OCI-LY3 (cell line): Measurements from ENCODE around the gene SCN3A.

Experiments used
- H2AFZ ChIP-seq: fragments of 200-600, 300-600 bp; shearing (Covaris generic); 2 replicates; pipeline ENCODE4 v1.6.0; 2014; ENCODE audit warnings: antibody characterized with exemption, low read depth, low read length
- H3K27ac ChIP-seq: fragments of 200-600, 300-600 bp; sonication (generic); 2 replicates; pipeline ENCODE4 v1.5.1; 2014; ENCODE audit warnings: mild to moderate bottlenecking, low read length, moderate library complexity, mixed read lengths
- H3K27me3 ChIP-seq: fragments of 200-600, 300-600 bp; sonication (generic); 2 replicates; pipeline ENCODE4 v1.6.1; 2014; ENCODE audit warnings: low read depth, low read length, mixed read lengths
- H3K36me3 ChIP-seq: fragments of 200-600, 300-600 bp; sonication (generic); replicated peaks from 2 replicates; pipeline ENCODE3; 2014; ENCODE audit warnings: low read depth, low read length, mixed read lengths
- H3K4me1 ChIP-seq: fragments of 300-600, 200-600 bp; sonication (generic); 2 replicates; pipeline ENCODE4 v1.6.1; 2014; ENCODE audit warnings: low read length, mixed read lengths
- H3K4me2 ChIP-seq: fragments of 200-600, 300-600 bp; sonication (generic); 2 replicates; pipeline ENCODE4 v1.6.1; 2014; ENCODE audit warnings: low read length, mixed read lengths
- H3K4me3 ChIP-seq: fragments of 300-600, 200-600 bp; sonication (generic); 2 replicates; pipeline ENCODE4 v1.5.1; 2014; ENCODE audit warnings: antibody characterized with exemption, mild to moderate bottlenecking, low read length, moderate library complexity
- H3K79me2 ChIP-seq: fragments of 300-600, 200-600 bp; shearing (Covaris generic); 2 replicates; pipeline ENCODE4 v1.6.1; 2014; ENCODE audit warnings: mild to moderate bottlenecking, low read length, mixed read lengths
- H3K9ac ChIP-seq: fragments of 300-600, 200-600 bp; shearing (Covaris generic); 2 replicates; pipeline ENCODE4 v1.6.0; 2014; ENCODE audit warnings: mild to moderate bottlenecking, low read length, moderate library complexity
- H3K9me3 ChIP-seq: fragments of 200-600, 300-600 bp; shearing (Covaris generic); 2 replicates; pipeline ENCODE4 v1.6.1; 2014; ENCODE audit warnings: low read length, mixed read lengths; ENCODE audit not compliant: insufficient read depth
- H4K20me1 ChIP-seq: fragments of 200-600, 300-600 bp; sonication (generic); 2 replicates; pipeline ENCODE4 v1.6.1; 2016; ENCODE audit warnings: low read length, mixed read lengths; ENCODE audit not compliant: insufficient read depth
- EZH2phosphoT487 ChIP-seq: fragments of 200-600 bp; shearing (Covaris generic); IDR thresholded peaks from 2 replicates; pipeline ENCODE4 v1.6.1; 2018; ENCODE audit warnings: antibody characterized with exemption, mixed run types, low read depth
- TF ChIP-seq, protein P1 (sequence below): fragments of 200-600, 300-600 bp; sonication (generic); IDR thresholded peaks from 2 replicates; pipeline ENCODE4 v1.5.1; 2014; ENCODE audit warnings: antibody characterized with exemption, low read length, low read depth

SCN3A gene

DNA sequence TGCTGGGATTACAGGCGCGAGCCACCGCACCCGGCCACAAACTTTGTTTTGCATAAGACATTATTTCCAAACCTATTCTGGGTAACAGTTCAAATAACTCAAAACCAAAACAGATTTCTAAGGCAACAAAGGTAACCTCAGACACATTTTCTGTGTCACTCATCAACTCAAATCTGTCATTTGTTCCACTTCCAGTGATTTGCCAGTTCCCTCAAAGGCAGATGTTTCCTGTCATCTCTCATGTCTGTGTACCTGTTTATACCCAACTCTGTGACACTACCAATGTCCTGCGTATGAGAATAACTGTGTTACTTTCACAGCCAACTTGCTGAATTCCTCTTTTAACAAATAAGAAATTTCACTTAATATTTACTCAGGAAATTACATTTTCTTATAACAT is 54.4 kb downstream of the SCN3A start:
- H3K9ac ChIP-seq: no peak overlapping the region
- no peak overlapping the region for H3K4me2 ChIP-seq
- no peak overlapping the region for H3K27ac ChIP-seq
- no peaks in the 10 kb centered on the region for H3K27me3 ChIP-seq
- TF ChIP-seq, protein P1, sequence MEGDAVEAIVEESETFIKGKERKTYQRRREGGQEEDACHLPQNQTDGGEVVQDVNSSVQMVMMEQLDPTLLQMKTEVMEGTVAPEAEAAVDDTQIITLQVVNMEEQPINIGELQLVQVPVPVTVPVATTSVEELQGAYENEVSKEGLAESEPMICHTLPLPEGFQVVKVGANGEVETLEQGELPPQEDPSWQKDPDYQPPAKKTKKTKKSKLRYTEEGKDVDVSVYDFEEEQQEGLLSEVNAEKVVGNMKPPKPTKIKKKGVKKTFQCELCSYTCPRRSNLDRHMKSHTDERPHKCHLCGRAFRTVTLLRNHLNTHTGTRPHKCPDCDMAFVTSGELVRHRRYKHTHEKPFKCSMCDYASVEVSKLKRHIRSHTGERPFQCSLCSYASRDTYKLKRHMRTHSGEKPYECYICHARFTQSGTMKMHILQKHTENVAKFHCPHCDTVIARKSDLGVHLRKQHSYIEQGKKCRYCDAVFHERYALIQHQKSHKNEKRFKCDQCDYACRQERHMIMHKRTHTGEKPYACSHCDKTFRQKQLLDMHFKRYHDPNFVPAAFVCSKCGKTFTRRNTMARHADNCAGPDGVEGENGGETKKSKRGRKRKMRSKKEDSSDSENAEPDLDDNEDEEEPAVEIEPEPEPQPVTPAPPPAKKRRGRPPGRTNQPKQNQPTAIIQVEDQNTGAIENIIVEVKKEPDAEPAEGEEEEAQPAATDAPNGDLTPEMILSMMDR: no peak
- no peak for TF ChIP-seq EZH2phosphoT487
- H3K4me3 ChIP-seq: no peak overlapping the region
- H2AFZ ChIP-seq: no peak overlapping the region
- no peaks in the 10 kb centered on the region for H3K79me2 ChIP-seq
- H3K36me3 ChIP-seq: no peaks in the 10 kb centered on the region
- no peaks in the 10 kb centered on the region for H3K9me3 ChIP-seq
- H4K20me1 ChIP-seq: no peaks in the 10 kb centered on the region
- H3K4me1 ChIP-seq: peaks cover 2% of the 10 kb centered on the region

DNA sequence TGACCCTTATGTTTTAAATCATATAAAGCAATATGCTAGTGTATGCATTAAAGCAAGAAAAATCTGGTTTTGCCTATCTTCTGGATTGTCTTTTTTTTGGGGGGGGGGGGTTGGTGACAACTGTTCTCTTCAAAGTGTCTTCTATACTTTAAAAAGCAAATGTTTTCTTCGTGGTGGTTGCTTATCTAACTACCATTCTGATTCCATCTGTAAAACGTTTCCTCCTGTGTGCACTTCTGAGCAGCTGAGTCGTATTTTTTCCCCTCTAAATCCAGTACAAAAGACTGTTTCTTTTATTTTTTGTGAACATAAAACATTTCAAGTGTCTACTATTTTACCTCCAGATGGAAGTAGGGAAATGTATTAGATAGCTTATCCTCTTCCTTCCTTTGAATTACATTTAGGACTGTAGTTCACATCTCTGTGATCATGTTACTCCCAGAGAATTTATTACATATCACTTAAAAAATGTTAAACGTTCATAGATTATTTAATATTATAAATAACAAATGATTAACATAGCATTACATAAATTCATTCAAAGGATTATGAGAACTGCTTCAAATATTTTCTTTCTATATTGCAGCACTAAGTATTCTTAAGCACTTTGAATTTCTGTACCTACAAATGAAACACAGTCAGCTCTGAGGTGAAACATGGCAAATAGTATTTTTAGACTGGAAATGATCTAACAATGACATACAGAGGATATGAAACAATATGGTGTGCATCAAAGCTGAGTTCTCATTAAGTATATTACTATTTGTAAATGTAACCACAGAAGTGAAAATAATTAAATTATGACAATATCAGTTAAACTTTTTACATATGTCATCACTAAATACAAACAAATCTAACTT is 56.4 kb downstream of the SCN3A start:
- H3K36me3 ChIP-seq: no peaks in the 10 kb centered on the region
- H4K20me1 ChIP-seq: no peaks in the 10 kb centered on the region
- no peaks in the 10 kb centered on the region for H3K27me3 ChIP-seq
- H2AFZ ChIP-seq: no peak overlapping the region
- H3K4me2 ChIP-seq: no peak overlapping the region
- no peaks in the 10 kb centered on the region for H3K79me2 ChIP-seq
- no peak overlapping the region for H3K27ac ChIP-seq
- no peak overlapping the region for H3K4me3 ChIP-seq
- no peak for TF ChIP-seq EZH2phosphoT487
- TF ChIP-seq, protein P1: no peak
- H3K9ac ChIP-seq: no peak overlapping the region
- H3K4me1 ChIP-seq: peaks cover 8% of the 10 kb centered on the region
- H3K9me3 ChIP-seq: no peaks in the 10 kb centered on the region

DNA sequence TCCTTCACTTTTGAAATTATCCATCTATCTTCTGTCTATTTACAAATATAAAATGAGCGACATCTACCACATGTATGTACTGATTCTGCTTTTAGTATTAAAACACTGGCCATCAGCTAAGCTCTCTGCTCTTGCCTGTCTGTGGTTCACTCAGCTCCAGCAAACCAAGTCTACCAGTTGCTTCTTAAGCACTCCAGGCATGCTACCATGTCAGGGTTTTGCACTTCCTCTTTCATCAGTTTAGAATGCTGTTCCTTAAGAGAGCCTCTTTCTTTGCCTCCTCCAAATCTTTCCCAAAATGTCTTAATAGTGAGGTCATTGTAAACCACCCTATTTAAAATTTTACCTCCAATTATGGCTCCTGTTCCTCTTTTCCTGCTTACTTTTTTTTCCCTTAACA is 59.5 kb downstream of the SCN3A start:
- no peak overlapping the region for H3K27ac ChIP-seq

More for the DNA sequence above, 59.5 kb downstream of the SCN3A start:
- Histone ChIP-seq H2AFZ (no peak overlapping the region), H3K4me2 (no peak overlapping the region), H3K9me3 (no peaks in the 10 kb centered on the region), H3K27me3 (no peaks in the 10 kb centered on the region), H3K9ac (no peak overlapping the region), H4K20me1 (no peaks in the 10 kb centered on the region), H3K4me1 (peaks cover 8% of the 10 kb centered on the region), H3K79me2 (no peaks in the 10 kb centered on the region), H3K36me3 (no peaks in the 10 kb centered on the region), H3K4me3 (no peak overlapping the region)
- TF ChIP-seq EZH2phosphoT487: no peak
- TF ChIP-seq, protein P1: no peak
